HG03280 (cell line): ENCODE measurements around the gene THOC7.

Experiments
- ATAC-seq: cut with Tn5 transposase; IDR thresholded peaks from one replicate; pipeline ENCODE4 v1.9.1; 2021; ENCODE audit warnings: mild to moderate bottlenecking, moderate library complexity; ENCODE audit not compliant: unreplicated experiment

Gene THOC7

GRCh38 chr3:63878394-63879060 is 14.9 kb upstream of the THOC7 start:
- ATAC-seq = no peak

DNA sequence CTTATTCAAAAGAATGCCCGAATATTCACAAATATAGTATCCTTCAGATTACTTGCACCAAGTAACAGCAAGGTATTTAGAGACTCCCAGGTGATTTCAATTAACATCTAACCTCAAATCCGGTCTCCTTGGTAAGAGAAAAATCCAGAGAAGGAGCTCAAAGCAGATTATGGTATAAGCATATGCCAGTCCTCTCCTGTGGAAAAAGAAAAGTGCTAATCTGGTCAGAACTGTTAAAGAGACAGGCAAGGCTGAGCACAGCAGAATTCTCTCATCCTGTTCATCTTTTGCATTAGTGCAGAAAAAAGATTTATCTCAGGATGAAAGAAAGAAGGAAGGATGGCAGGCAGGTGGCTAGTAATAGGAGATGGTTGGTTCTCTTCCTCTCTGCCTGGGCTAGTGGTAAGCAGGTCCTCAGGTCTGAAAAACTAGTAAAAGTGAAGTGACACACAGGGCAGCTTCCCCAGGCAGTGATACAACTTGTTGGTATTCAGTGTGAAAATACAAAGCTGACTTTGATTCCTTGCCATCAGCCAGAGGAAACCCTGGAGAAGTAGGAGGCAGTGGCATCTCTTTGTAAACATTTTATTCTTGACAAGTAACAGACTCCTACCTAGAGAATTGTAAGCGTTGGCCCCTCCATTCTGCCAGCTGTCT is 14.3 kb upstream of the THOC7 start:
- ATAC-seq = no peak

DNA sequence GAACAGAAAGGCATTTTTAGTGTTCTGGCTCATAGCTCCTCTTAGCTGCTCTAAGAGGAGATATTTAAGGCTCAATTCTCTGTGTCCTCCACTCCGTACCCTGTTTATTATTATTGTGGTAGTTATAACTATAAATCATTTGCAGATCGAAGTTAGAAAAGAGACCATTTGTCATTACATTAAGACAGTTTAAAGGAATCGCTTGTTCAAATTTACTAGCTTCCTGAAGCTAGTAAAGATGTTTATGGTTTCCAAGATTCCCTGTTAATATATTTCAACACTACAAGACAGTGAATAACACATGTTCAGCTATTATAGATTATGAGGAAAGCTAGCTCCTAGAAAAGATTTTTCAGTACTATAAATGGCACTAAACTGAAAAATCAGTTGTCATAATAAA is 12.7 kb upstream of the THOC7 start:
- no peak for ATAC-seq

- ATAC-seq = no peak
These were observed 11.9 kb upstream of the THOC7 start for GRCh38 chr3:63875510-63875909.

- no peak for ATAC-seq
These were observed 11.2 kb upstream of the THOC7 start for GRCh38 chr3:63874769-63875168.

GRCh38 chr3:63872135-63872924 is 8.7 kb upstream of the THOC7 start:
- no peak for ATAC-seq

DNA sequence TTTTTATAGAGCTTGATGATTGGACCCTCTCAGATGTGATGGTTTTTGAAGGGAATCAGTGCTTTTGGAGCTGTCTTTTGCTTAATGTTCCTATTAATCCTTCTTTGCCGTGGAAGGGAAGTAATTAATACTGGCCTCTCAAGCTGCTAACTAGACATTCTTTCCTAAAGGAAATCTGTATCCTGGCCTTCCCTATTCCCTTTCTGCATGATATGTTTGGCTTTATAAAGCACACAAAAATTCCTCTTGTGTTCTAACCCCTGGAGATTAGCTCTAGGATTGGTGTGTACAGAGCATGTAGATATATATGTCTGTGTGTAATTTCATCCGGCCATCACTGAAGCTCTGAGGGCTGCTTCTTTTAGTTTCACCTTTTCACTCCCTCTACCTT is 7.0 kb upstream of the THOC7 start:
- ATAC-seq = no peak

- ATAC-seq = no peak
These were observed 6.5 kb upstream of the THOC7 start for GRCh38 chr3:63869940-63870614.

DNA sequence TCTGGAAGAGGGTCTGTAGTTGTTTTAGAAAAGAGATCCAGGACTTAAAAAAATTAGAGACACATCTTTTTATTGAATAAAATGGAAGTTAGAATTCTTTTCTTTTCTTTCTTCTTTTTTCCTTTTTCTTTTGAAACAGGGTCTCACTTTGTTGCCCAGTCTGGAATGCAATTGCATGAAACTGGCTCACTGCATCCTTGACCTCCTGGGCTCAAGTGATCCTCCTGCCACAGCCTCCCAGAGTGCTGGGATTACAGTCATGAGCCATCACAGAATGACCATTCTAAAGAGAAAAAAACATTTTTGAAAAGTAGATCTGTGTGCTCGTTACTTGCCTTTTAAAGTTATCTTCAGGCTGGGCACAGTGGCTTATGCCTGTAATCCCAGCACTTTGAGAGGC is 3.6 kb upstream of the THOC7 start:
- ATAC-seq = no peak

DNA sequence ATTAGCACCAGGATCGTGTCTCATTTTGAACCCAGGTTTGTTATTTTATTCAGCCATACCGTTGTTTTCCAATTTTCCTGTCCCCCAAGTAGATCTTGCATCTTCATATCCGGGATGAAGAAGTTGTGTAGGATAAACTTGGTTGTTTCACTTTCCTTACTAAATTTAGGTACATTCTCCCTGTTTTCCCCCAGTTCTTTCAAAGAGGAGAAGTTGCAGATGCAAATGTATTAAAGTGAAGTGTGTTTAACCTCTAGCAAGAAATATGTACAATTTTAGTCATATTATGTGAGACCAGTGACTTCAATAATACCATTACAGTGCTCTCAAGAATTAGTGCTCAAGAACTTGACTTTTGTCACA is 1.3 kb upstream of the THOC7 start:
- ATAC-seq = no peak

GRCh38 chr3:63864008-63864964 is 681 bp upstream of the THOC7 start:
- peak; percentile 64 for ATAC-seq

DNA sequence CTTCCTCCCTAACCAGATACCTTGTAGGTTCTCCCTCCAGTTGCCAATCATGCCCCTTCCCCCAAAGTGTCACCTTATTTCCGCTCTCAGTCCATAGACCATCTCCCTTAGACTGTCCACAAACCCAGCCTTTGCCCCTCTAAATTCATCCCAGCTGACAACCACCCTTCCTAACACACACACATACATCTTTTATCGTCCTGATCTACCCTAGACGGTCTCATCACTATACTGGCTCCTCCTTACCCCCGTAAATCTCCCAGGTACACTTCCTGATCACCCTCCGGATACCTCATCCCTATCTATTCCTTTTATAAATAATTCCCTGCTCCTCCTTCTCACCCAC is 828 bp downstream of the THOC7 start:
- no peak for ATAC-seq

- no peak for ATAC-seq
These were observed 2.3 kb downstream of the THOC7 start for GRCh38 chr3:63861306-63861705.

GRCh38 chr3:63860776-63861175 is 2.8 kb downstream of the THOC7 start:
- ATAC-seq = no peak

DNA sequence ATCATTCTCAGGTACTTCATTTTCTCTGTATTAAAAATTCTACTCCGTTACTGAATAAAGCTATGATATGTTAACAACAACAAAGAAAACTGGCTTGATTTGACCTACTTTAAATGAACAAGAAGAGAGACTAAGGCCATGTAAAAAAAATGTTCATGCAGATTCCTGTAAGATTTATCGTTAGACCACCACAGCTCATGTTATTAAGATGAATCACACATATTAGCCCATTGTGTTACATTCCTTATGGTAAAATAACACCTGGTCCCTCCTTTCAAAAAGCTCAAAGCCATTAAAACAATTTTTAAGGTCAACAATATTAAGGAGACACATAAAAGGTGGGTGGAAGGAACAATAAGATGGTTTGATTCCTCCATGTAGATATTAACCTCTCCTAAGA is 6.3 kb downstream of the THOC7 start:
- no peak for ATAC-seq

GRCh38 chr3:63855333-63855940 is 8.2 kb downstream of the THOC7 start:
- ATAC-seq = no peak

DNA sequence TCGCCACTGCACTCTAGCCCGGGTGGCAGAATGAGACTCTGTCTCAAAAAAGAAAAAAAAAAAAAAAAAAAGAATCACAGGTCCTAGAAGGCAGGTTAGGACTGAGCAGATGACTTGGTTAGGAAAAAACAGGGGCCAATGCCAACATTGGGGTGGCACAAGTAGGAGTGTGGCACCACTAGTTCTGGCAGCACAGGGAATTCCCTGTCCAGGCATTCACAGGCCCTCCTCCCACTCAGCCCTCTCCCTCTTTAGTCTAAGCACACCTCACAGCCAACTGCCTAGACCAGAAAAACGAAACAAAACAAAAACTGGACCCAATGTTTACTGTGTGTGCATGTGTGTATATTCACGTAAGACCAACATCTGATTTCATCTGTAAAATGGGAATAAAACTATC is 10.5 kb downstream of the THOC7 start:
- ATAC-seq = no peak

DNA sequence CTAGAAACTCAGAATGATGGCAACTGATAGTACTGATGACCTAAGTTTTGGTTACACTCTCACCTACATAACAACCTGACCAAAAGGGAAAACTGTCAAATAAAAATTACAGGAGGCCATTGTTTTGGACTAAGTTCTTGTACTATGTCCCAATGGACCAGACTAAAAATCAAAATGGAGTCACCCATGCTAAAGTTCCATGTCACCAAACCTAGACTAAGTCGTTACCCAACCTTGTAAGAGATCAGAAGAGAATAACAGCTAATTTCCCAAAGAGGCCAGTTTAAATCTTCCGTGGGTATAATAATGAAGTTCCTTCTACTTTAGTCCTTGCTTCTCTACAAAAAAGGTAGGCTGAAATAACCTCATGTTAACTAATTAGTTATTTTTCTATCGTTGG is 12.3 kb downstream of the THOC7 start:
- ATAC-seq = no peak

- ATAC-seq = no peak
These were observed 14.4 kb downstream of the THOC7 start for GRCh38 chr3:63849175-63849574.
